Hepatocyte (in vitro differentiated cells): ENCODE data around the gene FMNL1. TPM values are rescaled to one million over a fixed set of nuclear protein-coding genes. Genes with fewer than 3 reads are reported as not detected.

Experiments
- DNase-seq: peaks from one replicate; pipeline ENCODE4 v3.0.0-alpha.2; 2016; ENCODE audit warnings: low spot score
- H2AFZ ChIP-seq: fragments of 200-600 bp; sonication (generic); 2 replicates; pipeline ENCODE4 v1.6.0; 2016; ENCODE audit warnings: antibody characterized with exemption, mild to moderate bottlenecking
- H3K27ac ChIP-seq: fragments of 200-600 bp; sonication (generic); 2 replicates; pipeline ENCODE4 v1.5.1; 2016; ENCODE audit warnings: mild to moderate bottlenecking
- H3K27me3 ChIP-seq: fragments of 200-600 bp; sonication (generic); 2 replicates; pipeline ENCODE4 v1.6.1; 2016
- H3K36me3 ChIP-seq: fragments of 200-600 bp; sonication (generic); replicated peaks from 2 replicates; pipeline ENCODE4 v1.5.1; 2016; ENCODE audit warnings: low read depth; ENCODE audit not compliant: insufficient read depth
- H3K4me1 ChIP-seq: fragments of 200-600 bp; sonication (generic); 2 replicates; pipeline ENCODE4 v1.5.1; 2016; ENCODE audit warnings: mild to moderate bottlenecking, moderate library complexity; ENCODE audit not compliant: insufficient read depth
- H3K4me2 ChIP-seq: fragments of 200-600 bp; sonication (generic); 2 replicates; pipeline ENCODE4 v1.6.0; 2016
- H3K4me3 ChIP-seq: fragments of 200-600 bp; sonication (generic); 2 replicates; pipeline ENCODE4 v1.5.1; 2016; ENCODE audit warnings: mild to moderate bottlenecking
- H3K79me2 ChIP-seq: fragments of 200-600 bp; sonication (generic); 2 replicates; pipeline ENCODE4 v1.6.0; 2017; ENCODE audit warnings: mild to moderate bottlenecking
- H3K9me2 ChIP-seq: fragments of 200-600 bp; sonication (generic); replicated peaks from 2 replicates; pipeline ENCODE4 v1.6.0; 2017; ENCODE audit warnings: mild to moderate bottlenecking; ENCODE audit not compliant: insufficient read depth
- H3K9me3 ChIP-seq: fragments of 200-600 bp; sonication (generic); 2 replicates; pipeline ENCODE4 v1.5.1; 2016; ENCODE audit warnings: low read depth, mild to moderate bottlenecking
- H4K20me1 ChIP-seq: fragments of 200-600 bp; sonication (generic); 2 replicates; pipeline ENCODE4 v1.6.0; 2016; ENCODE audit warnings: mild to moderate bottlenecking; ENCODE audit not compliant: insufficient read depth, poor library complexity, severe bottlenecking
- EZH2 ChIP-seq: fragments of 200-600 bp; sonication (generic); IDR thresholded peaks from 2 replicates; pipeline ENCODE4 v1.6.1; 2016; ENCODE audit warnings: antibody characterized with exemption, mild to moderate bottlenecking, borderline replicate concordance
- EZH2phosphoT487 ChIP-seq: fragments of 200-600 bp; sonication (generic); IDR thresholded peaks from one replicate; pipeline ENCODE4 v1.6.1; 2018; ENCODE audit warnings: antibody characterized with exemption, mild to moderate bottlenecking, low read depth, moderate library complexity; ENCODE audit not compliant: unreplicated experiment, severe bottlenecking
- WGBS: methylation state at CpG from one replicate; pipeline ENCODE4 v1.1.6; 2016; ENCODE audit warnings: low lambda C conversion rate; ENCODE audit errors: missing lambda C conversion rate; 5-methylcytosine and 5-hydroxymethylcytosine counted together
- polyA plus RNA-seq: library from polyadenylated mRNA; unstranded; fragments of >200 nt; fragmentation: Nextera tagmentation; extraction: Ambion mirVana; gene quantifications from 2 replicates; pipeline ENCODE4 v1.2.1, GENCODE V29; 2016
- total RNA-seq: library from RNA; depleted of rRNA; stranded (reverse); fragments of >200 nt; gene quantifications from 2 replicates; pipeline ENCODE4 v1.2.3, GENCODE V29; 2014
- TF ChIP-seq, protein P1 (sequence below): fragments of 200-600 bp; sonication (generic); IDR thresholded peaks from 2 replicates; pipeline ENCODE4 v1.5.1; 2016; ENCODE audit warnings: antibody characterized with exemption, mild to moderate bottlenecking; ENCODE audit not compliant: poor library complexity

The FMNL1 gene
- total and polyA plus RNA-seq, 2 experiments from 2014 or later, result 0.30 to 1.2 TPM

DNA sequence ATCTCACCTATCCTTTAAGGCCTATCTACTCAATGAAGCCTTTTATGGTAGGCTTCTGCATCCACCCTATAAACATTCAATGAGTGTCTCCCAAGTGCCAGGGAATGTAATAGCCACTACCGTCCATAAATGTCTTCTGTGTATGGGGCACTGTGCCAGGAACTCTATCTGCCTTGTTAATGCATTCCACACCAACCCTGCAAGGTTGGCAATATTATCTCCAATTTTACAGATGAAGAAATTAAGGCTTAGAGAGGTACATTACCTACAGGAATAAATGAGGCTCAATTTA lies 75.1 kb downstream of the FMNL1 start:
- Histone ChIP-seq H3K9me3 (no peaks in the 10 kb centered on the region), H3K27me3 (no peaks in the 10 kb centered on the region), H3K4me2 (no peak overlapping the region), H3K27ac (no peak overlapping the region), H3K4me1 (peaks cover 50% of the 10 kb centered on the region), H2AFZ (no peak overlapping the region), H3K79me2 (peaks cover 64% of the 10 kb centered on the region), H3K9me2 (no peaks in the 10 kb centered on the region), H3K4me3 (no peak overlapping the region), H3K36me3 (no peaks in the 10 kb centered on the region), H4K20me1 (peaks cover 10% of the 10 kb centered on the region)
- TF ChIP-seq EZH2 (no peak), EZH2phosphoT487 (no peak)
- TF ChIP-seq, protein P1, sequence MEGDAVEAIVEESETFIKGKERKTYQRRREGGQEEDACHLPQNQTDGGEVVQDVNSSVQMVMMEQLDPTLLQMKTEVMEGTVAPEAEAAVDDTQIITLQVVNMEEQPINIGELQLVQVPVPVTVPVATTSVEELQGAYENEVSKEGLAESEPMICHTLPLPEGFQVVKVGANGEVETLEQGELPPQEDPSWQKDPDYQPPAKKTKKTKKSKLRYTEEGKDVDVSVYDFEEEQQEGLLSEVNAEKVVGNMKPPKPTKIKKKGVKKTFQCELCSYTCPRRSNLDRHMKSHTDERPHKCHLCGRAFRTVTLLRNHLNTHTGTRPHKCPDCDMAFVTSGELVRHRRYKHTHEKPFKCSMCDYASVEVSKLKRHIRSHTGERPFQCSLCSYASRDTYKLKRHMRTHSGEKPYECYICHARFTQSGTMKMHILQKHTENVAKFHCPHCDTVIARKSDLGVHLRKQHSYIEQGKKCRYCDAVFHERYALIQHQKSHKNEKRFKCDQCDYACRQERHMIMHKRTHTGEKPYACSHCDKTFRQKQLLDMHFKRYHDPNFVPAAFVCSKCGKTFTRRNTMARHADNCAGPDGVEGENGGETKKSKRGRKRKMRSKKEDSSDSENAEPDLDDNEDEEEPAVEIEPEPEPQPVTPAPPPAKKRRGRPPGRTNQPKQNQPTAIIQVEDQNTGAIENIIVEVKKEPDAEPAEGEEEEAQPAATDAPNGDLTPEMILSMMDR, result no peak
- DNase-seq, result no peak
- WGBS, result 61% methylated on average over 1 of the region's 1 CpG

Other genes with a start within 250 kb of the FMNL1 start
- 31.3 and 47.4 TPM in 2 replicates for gene DCAKD, start 170.3 kb upstream of the FMNL1 start, total RNA-seq
- 29.9 and 33.3 TPM in 2 replicates for gene DCAKD, start 170.3 kb upstream of the FMNL1 start, polyA plus RNA-seq
- gene NMT1, start 160.6 kb upstream of the FMNL1 start, total RNA-seq, result 68.5 and 71.2 TPM in 2 replicates
- 90.1 and 126 TPM in 2 replicates for gene NMT1, start 160.6 kb upstream of the FMNL1 start, polyA plus RNA-seq
- 49.2 and 69.7 TPM in 2 replicates for gene PLCD3, start 89.4 kb upstream of the FMNL1 start, total RNA-seq
- 35.7 and 41.8 TPM in 2 replicates for gene PLCD3, start 89.4 kb upstream of the FMNL1 start, polyA plus RNA-seq
- gene ACBD4, start 86.2 kb upstream of the FMNL1 start, total RNA-seq, result 8.1 and 8.2 TPM in 2 replicates
- 11.2 and 13.7 TPM in 2 replicates for gene ACBD4, start 86.2 kb upstream of the FMNL1 start, polyA plus RNA-seq
- 17.1 and 19.2 TPM in 2 replicates for gene HEXIM1, start 73.4 kb upstream of the FMNL1 start, total RNA-seq
- gene HEXIM1, start 73.4 kb upstream of the FMNL1 start, polyA plus RNA-seq, result 13.5 and 14.5 TPM in 2 replicates
- gene HEXIM2, start 60.0 kb upstream of the FMNL1 start, total RNA-seq, result 6.7 and 12.2 TPM in 2 replicates
- 7.6 and 10.5 TPM in 2 replicates for gene HEXIM2, start 60.0 kb upstream of the FMNL1 start, polyA plus RNA-seq
- not detected in 2 replicates for gene SPATA32, start 40.2 kb downstream of the FMNL1 start, total RNA-seq
- gene SPATA32, start 40.2 kb downstream of the FMNL1 start, polyA plus RNA-seq, result 0.19 and 0.31 TPM in 2 replicates
- gene MAP3K14, start 95.1 kb downstream of the FMNL1 start, total RNA-seq, result 2.3 and 3.0 TPM in 2 replicates
- gene MAP3K14, start 95.1 kb downstream of the FMNL1 start, polyA plus RNA-seq, result 3.0 TPM in 2 replicates
- gene ARHGAP27, start 211.0 kb downstream of the FMNL1 start, total RNA-seq, result 27.9 and 78.1 TPM in 2 replicates
- 21.1 and 24.4 TPM in 2 replicates for gene ARHGAP27, start 211.0 kb downstream of the FMNL1 start, polyA plus RNA-seq